Ishikawa (cell line): Measurements from ENCODE around the gene MT1HL1.

Experiments used
- CEBPB ChIP-seq: IDR thresholded peaks from 2 replicates; pipeline ENCODE4 v1.6.1; 2012
- CREB1 ChIP-seq: IDR thresholded peaks from 2 replicates; pipeline ENCODE4 v1.6.1; 2012; ENCODE audit warnings: low read depth
- EGR1 ChIP-seq: IDR thresholded peaks from 2 replicates; pipeline ENCODE4 v1.6.1; 2012
- EP300 ChIP-seq: IDR thresholded peaks from 2 replicates; pipeline ENCODE4 v1.6.1; 2012; ENCODE audit warnings: borderline replicate concordance
- FOXM1 ChIP-seq: IDR thresholded peaks from 2 replicates; pipeline ENCODE4 v1.6.1; 2012; ENCODE audit warnings: low read depth, borderline replicate concordance
- MAX ChIP-seq: IDR thresholded peaks from 2 replicates; pipeline ENCODE4 v1.6.1; 2012
- NFIC ChIP-seq: IDR thresholded peaks from 2 replicates; pipeline ENCODE4 v1.6.1; 2012
- RAD21 ChIP-seq: IDR thresholded peaks from 2 replicates; pipeline ENCODE4 v1.6.1; 2012; ENCODE audit warnings: low read depth
- REST ChIP-seq: IDR thresholded peaks from 2 replicates; pipeline ENCODE4 v1.6.1; 2012; ENCODE audit warnings: low read depth, mild to moderate bottlenecking
- TAF1 ChIP-seq: IDR thresholded peaks from 2 replicates; pipeline ENCODE4 v1.6.1; 2012; ENCODE audit warnings: low read depth, mild to moderate bottlenecking
- TCF12 ChIP-seq: IDR thresholded peaks from 2 replicates; pipeline ENCODE4 v1.6.1; 2012; ENCODE audit warnings: low read depth
- TEAD4 ChIP-seq: IDR thresholded peaks from 2 replicates; pipeline ENCODE4 v1.6.1; 2012
- USF1 ChIP-seq: IDR thresholded peaks from 2 replicates; pipeline ENCODE4 v1.6.1; 2012
- YY1 ChIP-seq: IDR thresholded peaks from 2 replicates; pipeline ENCODE4 v1.6.1; 2012; ENCODE audit warnings: low read depth
- ZBTB7A ChIP-seq: IDR thresholded peaks from 2 replicates; pipeline ENCODE4 v1.6.1; 2012; ENCODE audit warnings: low read depth

The MT1HL1 gene

GRCh38 chr1:236980673-236981072, 23.6 kb downstream of the MT1HL1 start:
- TF ChIP-seq REST (no peak), CREB1 (no peak), ZBTB7A (no peak), RAD21 (no peak)

GRCh38 chr1:236979149-236979900, 24.9 kb downstream of the MT1HL1 start:
- no peak for TF ChIP-seq NFIC
- TF ChIP-seq YY1, result no peak
- TF ChIP-seq MAX, result no peak
- TF ChIP-seq CREB1, result no peak
- no peak for TF ChIP-seq ZBTB7A
- no peak for TF ChIP-seq TCF12
- no peak for TF ChIP-seq EP300
- no peak for TF ChIP-seq REST
- TF ChIP-seq RAD21, result no peak

- no peak for TF ChIP-seq REST
- no peak for TF ChIP-seq EGR1
- TF ChIP-seq CEBPB, result no peak
- no peak for TF ChIP-seq TEAD4
- TF ChIP-seq RAD21, result no peak
- TF ChIP-seq ZBTB7A, result no peak
- TF ChIP-seq MAX, result no peak
- no peak for TF ChIP-seq TCF12
- TF ChIP-seq EP300, result no peak
These were observed 25.5 kb downstream of the MT1HL1 start for GRCh38 chr1:236978740-236979139.

- TF ChIP-seq NFIC (no peak), FOXM1 (no peak), RAD21 (no peak), REST (no peak), TAF1 (no peak), EGR1 (no peak), USF1 (no peak), MAX (no peak), CREB1 (no peak), CEBPB (no peak), TEAD4 (no peak), ZBTB7A (no peak), EP300 (no peak), TCF12 (no peak), YY1 (no peak)
These were observed 28.8 kb downstream of the MT1HL1 start for GRCh38 chr1:236975461-236975860.
